Skeletal muscle satellite cell (primary cell): ENCODE results near the gene SPRN.
"Not testable (repeated sequence)": the region's sequence is repeated elsewhere in the genome, so short reads cannot be mapped to it uniquely, and the experiment has no call there.

Experiments
- H3K27me3 ChIP-seq: 2 replicates; pipeline ENCODE4 v1.7.0; 2013; ENCODE audit warnings: low read length; ENCODE audit not compliant: control insufficient read depth, insufficient read depth
- H3K36me3 ChIP-seq: 2 replicates; pipeline ENCODE4 v1.7.0; 2013; ENCODE audit warnings: mild to moderate bottlenecking, control low read depth, low read length; ENCODE audit not compliant: insufficient read depth
- H3K4me1 ChIP-seq: 2 replicates; pipeline ENCODE4 v1.7.0; 2013; ENCODE audit warnings: low read length; ENCODE audit not compliant: control insufficient read depth, insufficient read depth
- H3K4me2 ChIP-seq: 2 replicates; pipeline ENCODE4 v1.7.0; 2013; ENCODE audit warnings: mild to moderate bottlenecking, low read length
- H3K4me3 ChIP-seq: 2 replicates; pipeline ENCODE4 v1.7.0; 2013; ENCODE audit warnings: low read length
- H3K9ac ChIP-seq: 2 replicates; pipeline ENCODE4 v1.7.0; 2013; ENCODE audit warnings: mild to moderate bottlenecking, low read depth, low read length, moderate library complexity
- H3K9me3 ChIP-seq: replicated peaks from 2 replicates; pipeline ENCODE4 v1.7.0; 2013; ENCODE audit warnings: mild to moderate bottlenecking, control low read depth, low read length

SPRN gene

DNA sequence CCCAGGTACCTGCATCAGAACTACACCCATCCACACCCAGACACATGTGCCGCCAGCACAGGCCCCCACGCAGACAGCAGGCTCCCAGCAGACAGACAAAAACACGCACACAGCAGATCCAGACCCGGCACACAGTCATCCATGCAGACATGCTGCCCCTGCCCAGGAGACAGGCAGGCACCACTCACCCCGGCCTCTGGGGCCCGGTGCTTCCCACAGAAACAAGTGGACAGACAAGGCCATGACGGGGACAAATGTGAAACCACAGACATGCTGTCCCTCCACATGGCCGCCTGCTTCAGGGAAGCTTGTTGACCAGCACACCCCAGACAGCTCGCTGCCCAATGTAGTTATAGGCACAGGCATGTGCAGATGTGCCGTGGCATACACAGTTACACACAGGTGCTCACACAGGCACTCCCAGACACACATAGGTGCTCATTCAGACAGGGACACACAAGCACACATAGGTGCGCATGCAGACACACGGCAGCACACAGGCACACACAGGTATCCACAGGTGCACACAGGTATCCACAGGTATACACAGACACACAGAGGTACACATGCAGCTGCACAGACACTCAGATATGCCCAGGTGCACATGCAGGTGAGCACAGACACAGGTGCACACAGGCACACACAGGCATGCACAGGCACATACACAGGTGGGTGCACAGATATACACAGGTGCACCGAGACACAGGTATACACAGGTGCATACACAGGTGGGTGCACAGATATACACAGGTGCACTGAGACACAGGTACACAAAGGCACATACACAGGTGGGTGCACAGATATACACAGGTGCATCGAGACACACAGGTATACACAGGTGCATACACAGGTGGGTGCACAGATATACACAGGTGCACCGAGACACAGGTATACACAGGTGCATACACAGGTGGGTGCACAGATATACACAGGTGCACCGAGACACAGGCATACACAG, 18.8 kb upstream of the SPRN start:
- Histone ChIP-seq H3K4me2 (no peak overlapping the region), H3K36me3 (no peaks in the 10 kb centered on the region), H3K27me3 (no peaks in the 10 kb centered on the region), H3K4me3 (no peak overlapping the region), H3K9me3 (peaks cover 6% of the 10 kb centered on the region), H3K4me1 (no peaks in the 10 kb centered on the region), H3K9ac (no peak overlapping the region)

GRCh38 chr10:133442191-133442966, 18.0 kb upstream of the SPRN start:
- H3K4me3 ChIP-seq = no peak overlapping the region
- H3K27me3 ChIP-seq = no peaks in the 10 kb centered on the region
- H3K4me1 ChIP-seq = no peaks in the 10 kb centered on the region
- H3K9ac ChIP-seq = no peak overlapping the region
- H3K36me3 ChIP-seq = no peaks in the 10 kb centered on the region
- H3K4me2 ChIP-seq = no peak overlapping the region
- H3K9me3 ChIP-seq = no peaks in the 10 kb centered on the region

DNA sequence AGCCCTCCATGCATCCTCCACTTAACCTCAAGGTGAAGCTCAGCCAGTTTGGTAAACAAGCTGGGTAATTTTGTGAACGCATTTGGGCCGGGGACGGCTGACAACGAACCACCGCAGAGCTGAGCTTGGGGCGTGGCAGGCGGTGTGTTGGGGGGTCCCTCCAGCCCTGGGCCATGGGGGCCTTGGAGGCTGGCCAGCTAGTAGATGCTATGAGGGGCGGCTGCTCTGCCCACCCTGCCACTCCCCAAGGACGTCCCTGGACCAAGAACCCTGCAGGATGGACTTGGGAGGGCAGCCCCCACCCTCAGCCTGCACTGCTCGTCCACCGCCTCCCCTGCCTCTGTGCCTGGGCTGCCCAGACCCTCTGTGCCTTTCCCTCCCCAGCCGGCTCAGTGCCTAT, 17.4 kb upstream of the SPRN start:
- H3K9me3 ChIP-seq = no peaks in the 10 kb centered on the region
- no peaks in the 10 kb centered on the region for H3K27me3 ChIP-seq
- no peaks in the 10 kb centered on the region for H3K36me3 ChIP-seq
- H3K4me2 ChIP-seq = no peak overlapping the region
- H3K4me3 ChIP-seq = no peak overlapping the region
- no peak overlapping the region for H3K9ac ChIP-seq
- H3K4me1 ChIP-seq = no peaks in the 10 kb centered on the region

DNA sequence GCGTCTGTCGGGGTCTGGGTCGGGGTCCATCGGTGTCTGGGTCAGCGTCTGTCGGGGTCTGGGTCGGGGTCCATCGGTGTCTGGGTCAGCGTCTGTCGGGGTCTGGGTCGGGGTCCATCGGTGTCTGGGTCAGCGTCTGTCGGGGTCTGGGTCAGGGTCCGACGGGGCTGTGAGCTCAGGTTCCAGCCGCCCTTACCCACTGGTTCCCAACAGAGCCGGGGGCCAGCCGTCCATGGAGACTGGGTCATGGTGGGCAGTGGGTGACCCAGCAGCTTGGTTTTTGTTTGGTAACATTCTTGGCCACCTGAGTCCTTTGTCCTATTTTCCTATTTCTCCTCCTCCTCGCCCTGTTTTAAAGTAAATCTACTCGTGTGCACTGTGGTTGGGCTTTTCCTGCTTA, 16.9 kb upstream of the SPRN start:
- not testable (repeated sequence) for H3K27me3 ChIP-seq, H3K4me1 ChIP-seq, H3K9ac ChIP-seq, H3K4me3 ChIP-seq, H3K4me2 ChIP-seq, H3K36me3 ChIP-seq, H3K9me3 ChIP-seq

GRCh38 chr10:133440633-133441285, 16.3 kb upstream of the SPRN start:
- no peaks in the 10 kb centered on the region for H3K36me3 ChIP-seq
- no peak overlapping the region for H3K9ac ChIP-seq
- no peak overlapping the region for H3K4me3 ChIP-seq
- no peak overlapping the region for H3K4me2 ChIP-seq
- H3K27me3 ChIP-seq = no peaks in the 10 kb centered on the region
- H3K9me3 ChIP-seq = no peaks in the 10 kb centered on the region
- H3K4me1 ChIP-seq = no peaks in the 10 kb centered on the region

- no peaks in the 10 kb centered on the region for H3K27me3 ChIP-seq
- H3K4me1 ChIP-seq = no peaks in the 10 kb centered on the region
- no peaks in the 10 kb centered on the region for H3K9me3 ChIP-seq
- H3K36me3 ChIP-seq = no peaks in the 10 kb centered on the region
- H3K9ac ChIP-seq = no peak overlapping the region
- H3K4me3 ChIP-seq = no peak overlapping the region
- H3K4me2 ChIP-seq = no peak overlapping the region
Observed at GRCh38 chr10:133439517-133440461, 15.4 kb upstream of the SPRN start.

DNA sequence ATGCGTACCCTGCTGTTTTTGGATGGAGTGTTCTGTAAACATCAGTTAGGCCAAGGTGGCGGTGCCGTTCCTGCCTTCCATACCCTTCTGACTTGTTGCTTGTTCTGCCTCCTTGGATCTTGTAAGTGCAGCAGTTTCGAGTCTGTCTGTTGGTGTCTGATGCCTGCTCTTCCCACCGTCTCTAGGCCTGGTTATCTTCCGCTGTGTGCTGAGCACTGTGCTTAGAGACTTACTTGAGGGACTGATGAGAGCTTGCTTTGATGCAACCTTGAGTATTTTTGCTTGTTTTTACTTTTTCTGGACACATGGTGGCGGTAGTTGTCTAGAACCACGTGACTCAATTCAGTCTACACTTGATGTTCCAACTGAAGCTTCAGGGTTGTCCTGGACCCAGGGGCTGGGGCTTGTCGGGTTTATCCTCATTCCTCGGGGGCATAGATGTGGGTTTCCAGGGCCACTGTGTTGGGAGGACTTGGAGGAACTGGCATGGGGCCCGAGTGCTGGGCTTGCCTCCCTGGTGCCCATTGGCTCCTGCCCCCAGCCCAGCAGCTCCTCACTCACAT, 14.4 kb upstream of the SPRN start:
- no peaks in the 10 kb centered on the region for H3K36me3 ChIP-seq
- H3K4me3 ChIP-seq = no peak overlapping the region
- H3K9ac ChIP-seq = no peak overlapping the region
- H3K4me1 ChIP-seq = no peaks in the 10 kb centered on the region
- H3K9me3 ChIP-seq = no peaks in the 10 kb centered on the region
- no peaks in the 10 kb centered on the region for H3K27me3 ChIP-seq
- no peak overlapping the region for H3K4me2 ChIP-seq

- not testable (repeated sequence) for H3K27me3 ChIP-seq, H3K4me1 ChIP-seq, H3K36me3 ChIP-seq
Observed at GRCh38 chr10:133432789-133433188, 8.4 kb upstream of the SPRN start.

GRCh38 chr10:133431888-133432613, 7.6 kb upstream of the SPRN start:
- H3K4me3 ChIP-seq, H3K9ac ChIP-seq, H3K4me1 ChIP-seq, H3K36me3 ChIP-seq, H3K9me3 ChIP-seq, H3K27me3 ChIP-seq, H3K4me2 ChIP-seq: not testable (repeated sequence)

More at GRCh38 chr10:133432789-133433188, 8.4 kb upstream of the SPRN start:
- not testable (repeated sequence) for H3K9me3 ChIP-seq, H3K4me2 ChIP-seq, H3K9ac ChIP-seq, H3K4me3 ChIP-seq

DNA sequence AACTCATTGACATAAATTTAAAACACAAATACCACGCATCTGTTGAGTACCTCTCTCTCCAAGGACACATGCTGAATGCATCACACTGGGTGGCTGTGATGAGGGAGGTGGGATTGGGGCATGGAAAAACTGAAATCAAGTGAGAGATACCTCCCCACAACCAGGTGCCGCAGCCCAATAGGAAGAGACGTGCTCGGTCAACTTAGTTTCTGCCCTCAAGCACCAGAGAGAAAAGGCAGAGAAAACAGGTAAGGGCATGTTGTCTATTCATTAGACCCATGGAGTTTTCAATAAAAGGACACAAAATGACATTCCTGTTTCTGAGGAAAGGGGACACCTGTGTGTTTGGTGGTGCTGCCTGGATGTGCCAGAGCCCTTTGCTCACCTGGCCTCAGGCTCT, 5.1 kb upstream of the SPRN start:
- H3K4me2 ChIP-seq, H3K4me1 ChIP-seq: not testable (repeated sequence)

More for the DNA sequence above, 5.1 kb upstream of the SPRN start:
- H3K9me3 ChIP-seq, H3K27me3 ChIP-seq, H3K9ac ChIP-seq, H3K4me3 ChIP-seq, H3K36me3 ChIP-seq: not testable (repeated sequence)
